HG02970 (cell line): ENCODE data around the gene FRY.
A peak's percentile ranks its signal among the peaks of the same experiment; 100 is the strongest.
"Not testable (repeated sequence)": the region's sequence is repeated elsewhere in the genome, so short reads cannot be mapped to it uniquely, and the experiment has no call there.

Source experiments
- ATAC-seq: cut with Tn5 transposase; IDR thresholded peaks from one replicate; pipeline ENCODE4 v1.9.1; 2021; ENCODE audit warnings: mild to moderate bottlenecking, moderate library complexity, moderate number of reproducible peaks; ENCODE audit not compliant: unreplicated experiment, low FRiP score

Gene FRY

DNA sequence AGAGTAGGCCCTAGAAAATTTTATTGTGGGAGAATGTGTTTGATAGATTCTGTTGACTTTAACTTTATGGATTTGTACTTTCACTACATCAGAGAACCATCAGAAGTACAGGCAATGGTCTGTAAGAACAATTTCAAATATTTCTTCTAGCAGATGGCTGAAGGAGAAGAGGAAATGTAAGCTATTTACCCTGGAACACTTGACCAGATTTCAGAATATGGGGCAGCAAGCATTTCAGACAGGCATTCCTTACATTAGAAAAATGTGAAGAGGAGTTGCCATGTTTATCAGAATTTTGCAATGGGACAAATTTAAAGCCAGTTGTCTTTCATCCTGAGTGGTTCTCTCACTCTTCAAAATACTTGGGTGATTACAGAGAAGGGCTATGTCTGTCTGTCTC lies 7.5 kb downstream of the FRY start:
- no peak for ATAC-seq

DNA sequence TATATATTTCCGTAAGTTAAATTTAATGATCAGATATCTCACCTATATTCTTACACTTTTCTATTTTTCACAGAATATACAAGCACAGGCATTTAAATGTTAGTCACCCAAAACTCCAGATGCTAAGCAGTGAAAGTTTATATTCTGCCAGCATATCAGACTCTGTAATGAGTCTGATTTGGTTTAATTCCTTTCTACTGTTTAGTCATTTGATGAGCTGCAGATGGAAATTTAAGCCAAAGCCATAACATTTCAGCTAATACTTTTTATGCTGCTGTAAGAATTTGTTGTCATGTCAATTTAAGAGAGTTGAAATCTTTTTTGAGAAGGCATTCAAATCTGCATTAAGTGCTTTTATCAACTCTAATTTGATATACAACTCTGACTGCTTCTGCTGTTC lies 8.0 kb downstream of the FRY start:
- no peak for ATAC-seq

DNA sequence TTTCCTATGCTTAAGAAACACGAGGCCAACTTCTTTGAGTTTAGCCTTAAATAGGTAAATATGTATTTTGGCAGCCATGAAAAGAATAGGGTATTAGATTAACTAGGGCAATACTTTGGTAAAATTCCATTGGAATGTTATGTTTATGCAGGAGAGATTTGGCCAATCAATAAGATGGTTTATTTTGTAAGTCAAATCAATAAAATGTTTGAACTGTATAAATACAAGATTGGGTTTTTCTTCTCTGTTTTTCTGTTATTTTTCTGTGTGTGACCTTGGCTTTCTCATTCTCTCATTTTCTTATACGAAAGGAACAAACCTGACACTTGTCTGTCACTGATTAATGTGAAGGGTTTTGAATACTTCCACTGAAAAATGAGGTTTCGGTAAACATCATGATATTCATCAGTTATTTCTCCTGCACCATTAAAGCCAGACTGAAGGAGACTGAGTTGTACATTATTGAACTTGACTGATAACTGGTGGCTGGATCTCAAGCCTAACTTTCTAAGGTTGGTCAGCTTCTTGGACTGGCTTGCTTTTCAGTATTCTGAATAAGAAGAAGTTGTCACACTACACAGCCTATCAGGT lies 8.6 kb downstream of the FRY start:
- ATAC-seq = no peak

DNA sequence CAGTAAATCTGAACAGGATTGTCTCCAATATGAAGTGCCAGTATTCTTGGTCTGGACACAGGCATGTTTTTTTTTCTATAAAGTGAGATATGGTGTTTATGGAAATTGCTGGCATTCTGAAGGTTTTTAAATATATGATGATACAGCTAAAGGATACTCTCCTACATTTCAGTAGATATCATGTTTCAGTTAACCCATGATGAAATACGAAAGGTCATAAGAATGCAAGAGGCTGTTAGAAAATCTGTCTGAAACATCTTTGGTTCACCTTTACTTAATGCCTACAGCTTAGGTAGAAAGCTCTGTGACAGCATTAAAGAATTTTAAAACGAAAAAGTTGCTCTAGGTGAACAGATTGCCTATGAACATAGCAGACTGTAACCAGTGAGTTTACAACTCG lies 9.1 kb downstream of the FRY start:
- ATAC-seq = no peak

DNA sequence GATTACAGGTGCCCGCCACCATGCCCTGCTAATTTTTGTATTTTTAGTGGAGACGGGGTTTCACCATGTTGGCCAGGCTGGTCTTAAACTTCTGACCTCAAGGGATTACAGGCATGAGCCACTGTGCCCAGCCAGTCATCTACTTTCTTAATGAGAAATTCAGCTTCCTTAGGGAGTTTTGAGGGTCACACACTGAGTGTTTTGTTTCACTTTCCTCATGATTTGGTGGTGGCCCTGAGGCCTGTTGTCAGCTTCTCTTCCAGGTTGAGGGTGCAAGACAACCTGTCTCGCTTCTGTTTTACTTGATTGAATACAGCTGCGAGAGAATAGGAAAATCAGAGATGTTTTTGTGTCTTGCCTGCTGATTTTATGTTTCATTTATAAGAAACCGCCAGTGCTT lies 9.9 kb downstream of the FRY start:
- ATAC-seq = peak; percentile 59

DNA sequence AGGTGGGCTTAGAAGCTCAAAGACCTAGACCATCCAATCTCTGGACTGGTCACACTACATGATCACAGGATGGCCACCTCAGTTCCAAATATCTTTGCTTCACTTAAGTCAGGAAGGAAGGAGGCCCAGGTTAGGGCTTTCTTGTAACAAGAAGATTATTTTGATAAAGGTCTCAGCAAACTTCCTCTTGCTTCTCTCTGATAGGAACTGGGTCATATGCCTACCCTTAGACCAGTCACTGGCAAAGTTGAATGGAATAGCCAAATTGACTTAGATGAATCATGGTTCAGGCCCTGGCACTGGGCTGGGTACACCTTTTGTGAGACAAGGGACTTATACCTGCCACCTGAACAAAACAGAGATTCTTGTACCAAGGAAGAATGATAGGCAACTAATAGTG lies 11.0 kb downstream of the FRY start:
- ATAC-seq = no peak

DNA sequence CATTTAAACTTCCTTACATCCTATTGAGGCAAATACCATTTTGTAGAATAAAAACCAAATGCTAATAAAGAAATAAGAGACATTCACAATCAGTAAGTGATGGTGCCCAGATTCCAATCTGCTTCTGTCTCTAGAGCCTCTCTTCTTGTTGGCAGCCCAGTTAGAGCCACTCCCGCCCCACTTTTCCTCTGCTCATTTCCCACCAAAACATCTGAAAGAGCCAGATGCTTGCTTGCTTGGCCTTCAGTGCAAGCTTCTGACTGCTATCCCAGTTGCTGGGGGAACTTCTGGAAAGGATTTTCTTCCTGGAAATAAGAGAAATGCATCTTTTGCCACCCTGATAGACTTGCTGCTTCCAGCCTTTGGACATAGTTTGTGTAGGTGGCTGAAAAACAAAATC lies 12.9 kb downstream of the FRY start:
- no peak for ATAC-seq

DNA sequence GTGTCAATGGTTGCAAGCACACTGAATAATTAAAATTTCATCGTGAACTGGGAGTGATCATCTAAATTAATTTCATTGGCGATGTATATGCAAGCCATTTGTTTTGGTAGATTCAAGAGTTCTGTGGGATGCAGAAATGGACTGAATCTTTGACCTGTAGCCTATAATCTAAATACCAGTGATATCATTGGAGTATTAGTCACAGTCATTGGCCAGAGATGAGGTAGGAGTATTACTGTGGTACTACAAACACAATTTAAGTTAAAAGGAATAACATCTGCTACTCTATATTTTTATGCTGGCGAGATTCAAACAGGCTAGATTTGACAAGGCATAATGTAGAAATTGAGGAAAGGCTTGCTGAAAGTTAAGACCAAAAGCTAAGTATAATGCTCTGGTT lies 14.0 kb downstream of the FRY start:
- ATAC-seq = no peak

DNA sequence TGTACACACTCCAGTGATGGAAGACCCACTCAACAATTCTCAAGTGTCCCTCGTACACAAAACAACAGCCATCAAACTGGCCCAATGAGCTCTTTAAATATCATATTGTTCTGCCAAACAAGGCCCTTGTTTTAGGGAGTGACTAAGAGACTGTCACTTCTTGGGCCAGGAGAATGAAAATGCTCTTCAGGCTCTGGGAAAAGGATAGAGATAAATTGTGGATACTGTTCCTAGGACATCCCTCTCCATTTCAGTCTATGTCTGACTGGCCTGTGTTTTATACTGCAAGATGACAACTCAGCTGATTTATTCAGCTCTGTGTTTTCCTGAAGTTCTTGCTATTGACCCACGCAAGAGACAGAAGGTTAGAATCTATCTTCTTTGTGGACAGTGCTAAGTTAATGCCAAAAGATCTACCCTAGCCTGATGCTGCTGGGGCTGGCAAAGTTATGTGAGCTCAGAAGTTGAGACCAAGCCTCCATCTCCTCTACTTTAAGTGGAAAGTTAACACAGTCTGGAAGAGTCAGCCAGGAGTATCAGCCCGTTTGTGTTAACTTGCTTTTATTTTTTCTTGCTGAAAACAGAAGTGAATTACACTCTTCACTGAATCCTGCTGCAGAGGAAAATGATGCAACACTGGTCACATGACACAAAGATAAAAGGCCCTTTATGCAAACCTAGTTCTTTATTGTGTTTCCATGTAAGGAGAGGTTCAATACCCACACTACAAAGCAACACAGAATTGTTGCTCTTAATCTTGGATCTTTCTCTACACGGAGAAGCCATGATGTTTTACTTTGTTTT lies 14.6 kb downstream of the FRY start:
- no peak for ATAC-seq

DNA sequence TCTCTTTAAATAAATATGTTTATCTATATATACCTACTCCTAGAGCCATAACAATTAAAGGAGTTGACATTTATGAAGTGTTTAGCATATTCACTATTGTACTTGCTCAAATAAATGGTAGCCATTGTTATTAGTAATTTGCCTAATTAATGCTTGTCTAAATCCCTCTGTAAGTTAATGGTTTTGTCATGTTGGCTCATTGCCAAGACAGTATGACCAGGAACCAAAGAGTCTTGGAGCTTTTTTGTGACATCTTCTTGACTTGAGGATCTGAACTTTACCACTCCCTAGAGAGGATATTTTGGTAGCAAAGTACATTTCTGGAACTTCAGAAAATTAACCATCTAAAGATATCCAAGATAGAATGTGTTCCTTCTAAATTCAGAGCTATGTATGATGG lies 15.5 kb downstream of the FRY start:
- no peak for ATAC-seq

DNA sequence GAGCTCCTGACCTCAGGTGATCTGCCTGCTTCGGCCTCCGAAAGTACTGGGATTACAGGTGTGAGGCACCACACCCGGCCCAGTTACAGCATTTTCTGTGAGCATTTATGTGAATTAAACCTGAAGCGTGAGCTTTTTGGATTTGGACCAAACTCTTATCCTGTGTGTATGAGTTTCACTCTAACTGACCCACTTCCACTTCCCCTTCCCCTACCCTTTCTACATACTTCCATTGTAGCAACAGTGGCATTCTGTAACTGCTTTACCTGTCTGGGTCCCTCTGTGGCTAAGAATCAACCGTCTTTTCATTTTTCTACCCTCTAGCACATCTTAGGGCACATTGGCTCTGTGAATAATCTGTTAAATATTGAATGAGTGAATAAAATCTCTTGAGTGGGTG lies 16.2 kb downstream of the FRY start:
- ATAC-seq = no peak

DNA sequence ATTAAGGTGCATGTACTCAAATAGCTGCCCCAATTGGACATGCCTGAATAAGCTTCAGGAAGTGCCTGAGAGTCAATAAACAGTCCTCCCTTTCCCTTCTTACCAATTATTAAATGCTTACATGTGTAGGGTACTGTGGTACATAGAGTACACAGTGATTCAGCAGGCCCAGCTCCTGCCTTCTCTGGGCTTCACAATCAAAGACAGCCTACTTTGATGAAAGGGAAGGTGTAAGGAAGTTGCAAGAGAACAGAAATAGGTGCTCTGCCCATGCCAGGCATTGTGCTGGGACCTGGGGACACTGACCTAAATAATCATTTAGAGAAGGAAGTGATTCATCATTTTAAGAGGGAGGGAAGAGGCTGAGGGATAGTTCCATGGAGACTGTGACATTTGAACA lies 17.2 kb downstream of the FRY start:
- ATAC-seq = no peak

DNA sequence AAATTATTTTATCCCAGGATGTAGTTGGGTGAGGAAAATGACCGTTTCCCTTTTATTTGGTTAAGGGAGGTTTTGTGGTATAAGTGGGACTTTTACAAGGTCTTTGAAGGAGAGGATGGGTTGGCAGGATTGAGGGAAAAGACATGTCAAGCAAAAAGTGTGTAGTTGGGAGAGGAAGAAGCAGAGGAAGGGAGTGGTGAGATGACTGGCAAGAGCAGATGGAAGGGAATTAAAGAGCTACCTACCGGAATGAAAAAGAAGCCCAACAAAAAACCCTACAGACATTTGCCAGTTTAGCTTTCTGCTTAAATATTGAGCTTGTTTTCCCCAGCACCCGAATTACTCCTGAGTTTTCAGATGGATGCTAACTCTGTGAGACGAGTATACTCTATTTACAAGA lies 19.6 kb downstream of the FRY start:
- no peak for ATAC-seq

DNA sequence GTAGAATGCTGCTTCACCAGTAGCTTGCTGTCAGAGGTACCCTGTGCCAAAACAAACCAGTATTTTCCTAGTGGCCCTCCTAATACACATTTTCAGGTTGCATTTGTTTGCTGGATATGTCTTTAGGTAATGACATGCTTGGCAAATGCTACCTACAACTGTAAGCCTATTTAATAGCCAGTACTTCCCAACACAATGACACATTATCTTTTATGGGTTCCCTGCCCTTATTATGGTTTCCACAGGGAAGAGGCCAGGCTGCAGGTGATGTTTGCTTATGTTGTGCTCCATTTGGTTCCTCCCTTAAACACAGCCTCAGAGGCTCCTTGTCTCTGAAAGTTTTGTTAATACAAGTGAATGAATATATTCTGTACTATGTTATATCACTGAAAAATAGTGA lies 24.7 kb downstream of the FRY start:
- no peak for ATAC-seq

DNA sequence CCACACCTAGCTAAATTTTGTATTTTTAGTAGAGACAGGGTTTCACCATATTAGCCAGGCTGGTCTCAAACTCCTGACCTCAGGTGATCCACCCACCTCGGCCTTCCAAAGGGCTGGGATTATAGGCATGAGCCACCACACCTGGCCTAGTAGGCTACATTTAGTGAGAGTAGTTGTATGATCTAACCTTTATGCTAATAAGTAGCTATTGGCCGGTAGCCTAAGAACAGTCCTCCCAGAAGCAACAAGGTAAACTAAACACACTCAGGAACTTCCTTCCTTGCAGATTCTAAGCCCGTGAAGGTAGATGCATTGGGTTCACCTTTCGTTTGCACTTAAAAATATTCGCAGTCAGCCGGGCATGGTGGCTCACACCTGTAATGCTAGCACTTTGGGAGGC lies 25.8 kb downstream of the FRY start:
- not testable (repeated sequence) for ATAC-seq

DNA sequence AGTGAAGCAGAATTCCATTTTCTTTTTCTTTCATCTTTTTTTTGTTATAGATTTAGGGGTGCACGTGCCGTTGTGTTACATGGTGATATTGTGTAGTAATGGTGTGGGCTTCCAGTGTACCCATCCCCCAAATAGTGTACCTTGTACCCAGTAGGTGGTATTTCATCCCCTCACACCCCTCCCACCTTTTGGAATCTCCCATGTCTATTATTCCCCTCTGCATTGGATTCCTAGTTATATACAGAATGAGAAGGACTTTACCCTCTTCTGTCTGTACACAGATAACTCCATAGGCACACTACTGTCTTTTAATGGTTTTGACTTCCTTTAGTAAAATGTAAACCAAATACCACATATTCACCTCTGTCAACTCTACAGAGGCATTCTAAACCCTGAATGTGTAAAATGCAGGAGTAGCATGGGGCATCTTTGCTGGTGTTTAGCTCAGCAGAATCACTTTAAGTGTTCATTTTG lies 28.0 kb downstream of the FRY start:
- no peak for ATAC-seq

DNA sequence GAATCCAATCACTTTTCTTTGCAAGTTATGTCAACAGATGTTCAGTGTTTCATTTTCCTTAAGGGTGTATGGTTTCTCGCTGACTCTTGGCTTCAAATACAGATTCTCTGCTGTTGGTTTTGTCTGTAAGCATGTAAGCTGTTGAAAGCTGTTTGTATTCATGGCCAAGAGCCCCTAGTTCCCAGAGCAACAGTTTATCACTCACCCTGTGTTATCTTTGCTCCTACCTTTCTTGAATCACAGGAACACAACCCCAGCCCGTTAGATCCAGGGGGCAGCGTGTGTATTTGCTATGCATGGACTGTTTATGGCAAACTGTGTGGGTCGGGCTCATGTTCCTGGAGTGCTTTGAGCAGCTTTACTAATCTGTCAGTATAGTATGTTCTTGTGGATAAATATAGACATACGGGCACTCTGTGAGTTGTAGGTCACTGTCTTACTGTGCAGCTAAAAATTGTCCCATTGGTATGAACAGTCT lies 28.9 kb downstream of the FRY start:
- no peak for ATAC-seq

DNA sequence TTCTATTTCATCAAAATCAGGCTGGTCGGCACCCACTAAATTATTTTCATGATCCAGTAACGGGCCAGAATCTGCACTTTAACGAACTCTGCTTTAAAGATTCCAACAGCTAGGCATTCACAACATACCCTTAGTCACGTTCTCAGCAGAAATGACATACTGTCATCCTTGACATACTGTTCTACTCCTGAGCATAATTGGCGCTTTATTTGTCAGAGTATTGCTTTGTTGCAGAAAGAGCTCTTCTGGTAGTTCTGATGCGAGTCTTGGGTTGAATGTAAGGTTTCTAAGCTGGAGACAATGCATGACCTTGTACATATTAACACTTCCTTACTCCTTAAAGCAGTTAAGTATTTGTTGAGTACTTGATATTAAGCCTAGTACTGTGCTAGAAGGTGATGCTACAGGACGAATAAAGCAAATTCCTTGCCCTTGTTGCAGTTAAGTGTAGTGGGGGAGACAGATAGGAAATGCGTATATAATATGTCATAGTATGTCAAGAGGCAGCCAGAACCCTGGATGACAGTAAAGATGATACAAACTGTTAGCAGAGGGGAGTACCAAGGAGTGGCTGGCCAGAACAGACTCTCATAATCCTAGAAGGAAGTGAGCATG lies 32.2 kb downstream of the FRY start:
- ATAC-seq = no peak

DNA sequence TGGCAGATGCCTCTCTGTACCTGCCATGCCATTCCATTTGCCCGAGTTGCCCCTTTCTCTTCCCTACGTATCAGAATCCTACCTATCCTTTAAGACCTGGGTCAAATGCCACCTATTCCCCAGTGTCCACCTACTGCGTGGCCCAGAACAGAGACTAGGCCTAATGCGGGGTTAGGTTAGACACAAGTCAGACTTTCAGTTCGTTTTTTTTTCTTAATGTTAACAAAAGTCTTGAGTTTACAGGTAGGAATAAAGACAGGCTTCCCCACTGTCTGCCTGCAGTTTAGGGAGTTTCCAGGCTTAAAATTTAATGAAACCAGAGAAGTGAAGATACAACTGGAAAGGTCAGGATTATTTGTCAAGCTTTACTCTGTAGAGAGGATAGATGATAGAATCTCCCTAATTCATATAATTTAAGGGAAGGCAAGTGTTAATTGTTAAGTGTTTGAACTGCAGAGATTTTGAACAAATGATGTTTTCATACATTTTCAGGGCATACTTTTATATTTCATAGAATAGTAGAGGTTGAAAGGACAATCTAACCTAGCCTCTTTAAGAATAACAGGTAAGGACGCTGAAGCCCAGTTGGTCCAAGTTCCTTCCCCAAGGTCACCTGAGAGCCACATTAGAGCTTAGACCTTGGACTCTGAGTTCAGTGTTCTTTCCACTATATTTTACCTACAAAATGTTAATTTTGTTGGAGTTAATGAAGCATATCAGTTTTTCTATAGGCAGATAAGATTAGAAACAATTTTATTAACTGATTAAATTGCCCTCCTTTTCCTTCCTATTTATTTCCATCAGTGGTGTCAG lies 35.8 kb downstream of the FRY start:
- no peak for ATAC-seq

DNA sequence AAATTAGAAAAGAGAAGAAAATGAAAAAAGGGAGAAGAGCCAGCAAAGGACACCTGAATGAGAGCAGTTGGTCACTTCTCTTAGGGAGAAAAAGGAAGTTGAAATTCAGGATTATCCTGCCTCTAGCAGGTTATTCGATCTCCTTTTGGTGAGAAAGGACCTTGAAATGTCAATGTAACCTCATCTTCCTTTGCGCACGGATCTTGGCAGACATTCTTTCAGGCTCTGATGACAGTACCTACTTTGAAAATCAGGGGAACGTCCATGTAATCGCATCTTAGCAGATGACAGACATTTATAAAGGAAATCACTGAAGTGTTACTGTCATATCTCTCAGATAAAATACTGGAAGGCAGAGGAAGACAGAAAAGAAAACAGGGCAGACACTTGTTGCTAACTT lies 36.7 kb downstream of the FRY start:
- no peak for ATAC-seq
